ENCODE results near the gene NKX6-1. TPM values are rescaled to one million over a fixed set of nuclear protein-coding genes. Genes with fewer than 3 reads are reported as not detected.

Gene NKX6-1
- total RNA-seq, 2 experiments from 2014 or later, result not detected

- H3K4me3 ChIP-seq (ENCODE audit: low read depth, low read length, poor library complexity, severe bottlenecking), result no peak overlapping the region
- H4K20me1 ChIP-seq (ENCODE audit: insufficient read depth, low read length), result no peaks in the 10 kb centered on the region
- no TSS peak for BruUV-seq (replicated peaks)
- H3K79me2 ChIP-seq (ENCODE audit: insufficient read depth, low read depth, low read length), result no peaks in the 10 kb centered on the region
- ChIA-PET CTCF (ENCODE audit: unreplicated experiment) (no interaction called here), POLR2A (interaction anchor here (0.7 to 1.1 kb wide), 4 partner anchors 10 to 1692 kb away, joined by 3 to 4 read pairs (median 3); no protein-coding TSS in a partner anchor)
- no peak for DNase-seq (ENCODE audit: low spot score)
- no peak overlapping the region for H3K4me2 ChIP-seq (ENCODE audit: low read length)
- no peak for TF ChIP-seq CTCF (conservative IDR thresholded peaks at IDR 0.05; ENCODE audit: low read length)
- TF ChIP-seq EZH2phosphoT487 (IDR thresholded peaks at IDR 0.05; ENCODE audit: borderline replicate concordance, low read depth, low read length), result no peak
- no peak overlapping the region for H2AFZ ChIP-seq (ENCODE audit: low read length)
- H3K9me2 ChIP-seq (ENCODE audit: insufficient read depth, low read length), result no peaks in the 10 kb centered on the region
- no peaks in the 10 kb centered on the region for H3K4me1 ChIP-seq (ENCODE audit: insufficient read depth, low read length, poor library complexity, severe bottlenecking)
- no peak overlapping the region for H3K27ac ChIP-seq (ENCODE audit: low read depth, low read length, poor library complexity, severe bottlenecking)
- no peaks in the 10 kb centered on the region for H3K9me3 ChIP-seq (ENCODE audit: low read length)
- intact Hi-C loops (cut with micrococcal nuclease; ENCODE audit: unreplicated experiment), result no loop called here
- H3K36me3 ChIP-seq (ENCODE audit: insufficient read depth, low read length), result no peaks in the 10 kb centered on the region
Observed at GRCh38 chr4:84491481-84491880, 7.6 kb downstream of the NKX6-1 start.

DNA sequence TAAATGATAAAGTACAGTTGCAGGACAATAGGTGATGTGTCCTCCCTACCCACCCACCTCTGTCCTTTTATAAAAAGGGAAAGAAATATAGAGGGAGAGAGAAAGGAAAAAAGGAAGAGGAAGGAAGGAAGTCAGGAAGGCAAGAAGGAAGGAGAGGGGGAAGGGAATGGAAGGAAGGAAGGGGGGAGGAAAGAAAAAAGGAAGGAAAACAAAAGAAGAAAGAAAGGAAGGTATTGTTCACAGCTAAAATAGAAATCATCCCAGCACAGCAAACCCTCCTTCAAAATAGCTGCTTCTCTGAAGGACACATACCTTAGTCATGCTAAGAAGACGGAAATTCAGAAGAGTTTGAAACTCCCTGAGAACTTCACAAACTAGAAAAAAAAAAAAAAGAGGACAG lies 8.4 kb downstream of the NKX6-1 start:
- no peak for DNase-seq (ENCODE audit: low spot score)
- no peak overlapping the region for H3K27ac ChIP-seq (ENCODE audit: low read depth, low read length, poor library complexity, severe bottlenecking)
- no peak overlapping the region for H3K4me2 ChIP-seq (ENCODE audit: low read length)
- H3K9me2 ChIP-seq (ENCODE audit: insufficient read depth, low read length), result no peaks in the 10 kb centered on the region
- no peak overlapping the region for H2AFZ ChIP-seq (ENCODE audit: low read length)
- no peaks in the 10 kb centered on the region for H3K36me3 ChIP-seq (ENCODE audit: insufficient read depth, low read length)
- H3K9me3 ChIP-seq (ENCODE audit: low read length), result no peaks in the 10 kb centered on the region
- ChIA-PET POLR2A (interaction anchor here (1.1 kb wide), 1 partner anchor 9 kb away, joined by 3 read pairs; no protein-coding TSS in a partner anchor), CTCF (ENCODE audit: unreplicated experiment) (no interaction called here)
- H3K4me1 ChIP-seq (ENCODE audit: insufficient read depth, low read length, poor library complexity, severe bottlenecking), result no peaks in the 10 kb centered on the region
- H3K79me2 ChIP-seq (ENCODE audit: insufficient read depth, low read depth, low read length), result no peaks in the 10 kb centered on the region
- BruUV-seq (replicated peaks), result no TSS peak
- H3K4me3 ChIP-seq (ENCODE audit: low read depth, low read length, poor library complexity, severe bottlenecking), result no peak overlapping the region
- intact Hi-C loops (cut with micrococcal nuclease; ENCODE audit: unreplicated experiment), result no loop called here
- no peak for TF ChIP-seq CTCF (conservative IDR thresholded peaks at IDR 0.05; ENCODE audit: low read length)
- no peak for TF ChIP-seq EZH2phosphoT487 (IDR thresholded peaks at IDR 0.05; ENCODE audit: borderline replicate concordance, low read depth, low read length)
- H4K20me1 ChIP-seq (ENCODE audit: insufficient read depth, low read length), result no peaks in the 10 kb centered on the region

GRCh38 chr4:84484236-84484635 lies 14.9 kb downstream of the NKX6-1 start:
- no TSS peak for BruUV-seq (replicated peaks)
- H4K20me1 ChIP-seq (ENCODE audit: insufficient read depth, low read length), result no peaks in the 10 kb centered on the region
- no peak overlapping the region for H2AFZ ChIP-seq (ENCODE audit: low read length)
- intact Hi-C loops (cut with micrococcal nuclease; ENCODE audit: unreplicated experiment), result no loop called here
- CTCF ChIA-PET (ENCODE audit: unreplicated experiment), result no interaction called here
- H3K36me3 ChIP-seq (ENCODE audit: insufficient read depth, low read length), result no peaks in the 10 kb centered on the region
- no peaks in the 10 kb centered on the region for H3K79me2 ChIP-seq (ENCODE audit: insufficient read depth, low read depth, low read length)
- no peak overlapping the region for H3K4me2 ChIP-seq (ENCODE audit: low read length)
- H3K9me2 ChIP-seq (ENCODE audit: insufficient read depth, low read length), result no peaks in the 10 kb centered on the region
- no peaks in the 10 kb centered on the region for H3K9me3 ChIP-seq (ENCODE audit: low read length)
- H3K27ac ChIP-seq (ENCODE audit: low read depth, low read length, poor library complexity, severe bottlenecking), result no peak overlapping the region
- no peak for DNase-seq (ENCODE audit: low spot score)
- POLR2A ChIA-PET, result no interaction called here
- H3K4me3 ChIP-seq (ENCODE audit: low read depth, low read length, poor library complexity, severe bottlenecking), result no peak overlapping the region
- TF ChIP-seq CTCF (conservative IDR thresholded peaks at IDR 0.05; ENCODE audit: low read length), result no peak
- TF ChIP-seq EZH2phosphoT487 (IDR thresholded peaks at IDR 0.05; ENCODE audit: borderline replicate concordance, low read depth, low read length), result no peak
- H3K4me1 ChIP-seq (ENCODE audit: insufficient read depth, low read length, poor library complexity, severe bottlenecking), result no peaks in the 10 kb centered on the region

Data from OCI-LY7 (cell line).